DND-41 (cell line): ENCODE measurements around the gene CACNB2.
"Not testable (repeated sequence)": the region's sequence is repeated elsewhere in the genome, so short reads cannot be mapped to it uniquely, and the experiment has no call there.

Experiments used
- ATAC-seq: fragments of 200-7000 bp; cut with Tn5 transposase; 3 replicates; pipeline ENCODE4 v1.9.1; 2021; ENCODE audit warnings: low read depth; ENCODE audit not compliant: insufficient read depth
- DNase-seq: peaks from one replicate; pipeline ENCODE4 v3.0.0-alpha.2; 2020
- H2AFZ ChIP-seq: 2 replicates; pipeline ENCODE4 v1.6.0; 2012; ENCODE audit warnings: low read depth, low read length
- H3K27ac ChIP-seq: 2 replicates; pipeline ENCODE4 v1.5.1; 2012; ENCODE audit warnings: low read length, inconsistent platforms
- H3K27me3 ChIP-seq: fragments of 200-600 bp; sonication (generic); 2 replicates; pipeline ENCODE4 v1.6.0; 2012; ENCODE audit warnings: low read length, mild to moderate bottlenecking, inconsistent platforms; ENCODE audit not compliant: insufficient read depth, poor library complexity
- H3K36me3 ChIP-seq: 2 replicates; pipeline ENCODE4 v1.5.1; 2012; ENCODE audit warnings: low read length, inconsistent platforms; ENCODE audit not compliant: insufficient read depth
- H3K4me1 ChIP-seq: 2 replicates; pipeline ENCODE4 v1.5.1; 2012; ENCODE audit warnings: mild to moderate bottlenecking, low read length; ENCODE audit not compliant: insufficient read depth
- H3K4me2 ChIP-seq: 2 replicates; pipeline ENCODE4 v1.6.0; 2012; ENCODE audit warnings: mild to moderate bottlenecking, moderate library complexity, low read length, inconsistent platforms; ENCODE audit not compliant: insufficient read depth
- H3K4me3 ChIP-seq, 2 experiments: fragments of 200-600 bp in 1 of 2; shearing (Covaris generic) in 1 of 2; 2 replicates each; pipeline ENCODE4 v1.5.1; 2012 to 2016; ENCODE audit warnings: inconsistent platforms in 2 of 2, low read length in 2 of 2, mild to moderate bottlenecking in 2 of 2, low read depth in 1 of 2, moderate library complexity in 1 of 2
- H3K79me2 ChIP-seq: 2 replicates; pipeline ENCODE4 v1.6.0; 2012; ENCODE audit warnings: low read length, inconsistent platforms; ENCODE audit not compliant: insufficient read depth
- H3K9ac ChIP-seq: 2 replicates; pipeline ENCODE4 v1.6.0; 2012; ENCODE audit warnings: low read depth, mild to moderate bottlenecking, inconsistent platforms, low read length, moderate library complexity
- H3K9me3 ChIP-seq: 2 replicates; pipeline ENCODE4 v1.5.1; 2012; ENCODE audit warnings: low read length, moderate library complexity, mild to moderate bottlenecking, inconsistent platforms; ENCODE audit not compliant: insufficient read depth, severe bottlenecking
- H4K20me1 ChIP-seq: 2 replicates; pipeline ENCODE4 v1.6.0; 2012; ENCODE audit warnings: low read length; ENCODE audit not compliant: insufficient read depth
- CTCF ChIP-seq: IDR thresholded peaks from 2 replicates; pipeline ENCODE4 v1.5.1; 2012; ENCODE audit warnings: borderline replicate concordance, low read length, moderate library complexity, mild to moderate bottlenecking; ENCODE audit not compliant: poor library complexity, severe bottlenecking; ENCODE audit errors: extremely low read depth
- EZH2 ChIP-seq: IDR thresholded peaks from 3 replicates; pipeline ENCODE4 v1.6.1; 2012; ENCODE audit warnings: borderline replicate concordance, low read depth, mild to moderate bottlenecking, moderate library complexity, low read length, inconsistent platforms; ENCODE audit not compliant: severe bottlenecking

The CACNB2 gene

DNA sequence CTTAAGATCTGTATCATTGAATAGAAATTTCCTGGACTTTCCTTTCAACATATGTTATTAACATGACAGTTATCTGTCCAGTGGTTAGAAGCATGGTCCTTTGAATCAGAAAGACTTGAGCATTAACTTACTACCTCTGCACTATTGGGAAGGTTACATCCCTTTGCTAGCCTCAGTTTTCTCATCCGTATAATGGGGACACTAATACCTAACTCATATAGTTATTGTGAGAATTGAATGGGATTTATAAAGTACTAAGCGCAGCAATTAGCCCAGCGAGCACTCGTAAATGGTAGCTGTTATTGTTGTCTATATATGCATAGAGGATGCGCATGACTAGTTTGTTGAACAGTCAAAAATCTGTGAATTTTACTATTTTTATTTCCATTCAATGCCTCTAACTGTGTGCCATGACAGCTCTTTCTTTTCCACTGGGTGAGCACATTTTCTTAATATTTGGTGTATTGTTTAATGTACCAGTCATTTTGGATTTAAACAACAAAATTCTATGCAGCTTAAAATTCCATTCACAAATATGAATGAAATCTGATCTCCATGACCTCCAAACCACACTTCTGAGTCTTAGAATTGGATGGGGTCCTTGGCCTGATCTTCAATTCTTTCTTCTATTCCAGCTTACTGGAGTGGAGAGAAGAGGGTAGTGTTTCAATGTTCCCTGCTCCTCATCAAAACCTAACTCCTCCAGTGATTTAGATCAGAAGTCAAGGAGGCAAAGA is 65.0 kb downstream of the CACNB2 start:
- no peaks in the 10 kb centered on the region for H4K20me1 ChIP-seq
- H3K4me3 ChIP-seq, result no peak overlapping the region
- no peak overlapping the region for H2AFZ ChIP-seq
- no peaks in the 10 kb centered on the region for H3K27me3 ChIP-seq
- TF ChIP-seq EZH2 (no peak), CTCF (no peak)
- no peaks in the 10 kb centered on the region for H3K79me2 ChIP-seq
- H3K4me2 ChIP-seq, result no peak overlapping the region
- H3K9me3 ChIP-seq, result no peaks in the 10 kb centered on the region
- no peak overlapping the region for H3K27ac ChIP-seq
- ATAC-seq (no peak), DNase-seq (no peak)
- H3K36me3 ChIP-seq, result no peaks in the 10 kb centered on the region
- peaks cover 10% of the 10 kb centered on the region for H3K4me1 ChIP-seq
- H3K9ac ChIP-seq, result no peak overlapping the region

DNA sequence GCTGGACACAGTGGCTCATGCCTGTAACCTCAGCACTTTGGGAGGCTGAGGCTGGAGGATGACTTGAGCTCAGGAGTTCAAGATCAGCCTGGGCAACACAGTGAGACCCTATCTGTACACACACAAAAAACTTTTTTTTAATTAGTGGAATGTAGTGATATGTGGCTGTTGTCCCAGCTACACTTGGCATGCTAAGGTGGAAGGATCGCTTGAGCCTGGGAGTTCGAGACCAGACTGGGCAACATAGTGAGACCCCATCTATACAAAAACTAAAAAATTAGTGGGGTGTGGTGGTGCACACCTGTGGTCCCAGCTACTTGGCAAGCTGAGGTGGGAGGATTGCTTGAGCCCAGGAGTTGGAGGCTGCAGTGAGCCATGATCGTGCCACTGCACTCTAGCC is 68.0 kb downstream of the CACNB2 start:
- ATAC-seq, H3K27ac ChIP-seq: not testable (repeated sequence)

DNA sequence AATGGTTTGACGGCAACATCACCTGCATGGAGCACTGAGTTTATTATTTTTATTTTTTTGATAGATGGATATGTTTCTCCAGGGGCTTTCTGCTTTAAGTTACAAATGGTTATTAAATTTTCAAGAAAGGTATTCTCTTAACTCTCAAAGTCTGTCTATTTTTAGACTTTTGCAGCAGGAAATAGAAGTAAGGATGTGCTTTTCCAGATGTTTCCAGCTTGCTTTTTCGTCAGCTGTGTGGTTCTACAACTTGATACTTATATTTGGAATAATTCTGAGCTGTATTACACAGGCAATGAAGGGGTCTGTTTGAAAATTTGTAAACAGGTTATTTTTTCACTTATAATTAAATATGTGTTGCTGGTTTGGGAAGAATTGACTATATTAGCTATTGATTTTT is 69.0 kb downstream of the CACNB2 start:
- no peaks in the 10 kb centered on the region for H3K79me2 ChIP-seq
- TF ChIP-seq EZH2 (no peak), CTCF (no peak)
- no peak overlapping the region for H3K4me3 ChIP-seq
- H4K20me1 ChIP-seq, result no peaks in the 10 kb centered on the region
- H2AFZ ChIP-seq, result no peak overlapping the region
- no peaks in the 10 kb centered on the region for H3K36me3 ChIP-seq
- no peak overlapping the region for H3K4me2 ChIP-seq
- no peak overlapping the region for H3K27ac ChIP-seq
- H3K9ac ChIP-seq, result no peak overlapping the region
- ATAC-seq (no peak), DNase-seq (no peak)
- no peaks in the 10 kb centered on the region for H3K27me3 ChIP-seq
- 0 out of 2 replicates have a peak, but pooled peaks cover under 1% of the 10 kb centered on the region for H3K4me1 ChIP-seq
- H3K9me3 ChIP-seq, result no peaks in the 10 kb centered on the region

More for the DNA sequence above, 68.0 kb downstream of the CACNB2 start:
- H2AFZ ChIP-seq, H3K9ac ChIP-seq, H4K20me1 ChIP-seq, H3K27me3 ChIP-seq, H3K4me3 ChIP-seq, H3K36me3 ChIP-seq, DNase-seq, H3K4me2 ChIP-seq, H3K79me2 ChIP-seq, H3K9me3 ChIP-seq: not testable (repeated sequence)
- peaks cover 10% of the 10 kb centered on the region for H3K4me1 ChIP-seq

- TF ChIP-seq CTCF, result no peak
- no peak for TF ChIP-seq EZH2
- Histone ChIP-seq H3K9me3 (no peaks in the 10 kb centered on the region), H4K20me1 (no peaks in the 10 kb centered on the region), H3K27me3 (no peaks in the 10 kb centered on the region), H3K79me2 (no peaks in the 10 kb centered on the region), H3K27ac (no peak overlapping the region), H2AFZ (no peak overlapping the region), H3K4me3 (no peak overlapping the region), H3K36me3 (no peaks in the 10 kb centered on the region), H3K9ac (no peak overlapping the region), H3K4me2 (no peak overlapping the region), H3K4me1 (no peaks in the 10 kb centered on the region)
- DNase-seq (no peak), ATAC-seq (no peak)
Observed at GRCh38 chr10:18210711-18211110, 70.5 kb downstream of the CACNB2 start.
